Fibroblast of lung (primary cell): ENCODE measurements around the gene DLL4.

Experiments
- EZH2 ChIP-seq: IDR thresholded peaks from 2 replicates; pipeline ENCODE4 v1.5.1; 2012; ENCODE audit warnings: low read length, control low read depth, mild to moderate bottlenecking; ENCODE audit errors: missing control alignments
- TF ChIP-seq, protein P1 (sequence below), 2 donors: IDR thresholded peaks in 1 of 2; conservative IDR thresholded peaks in 1 of 2; 1 replicate in 1 of 2; 2 replicates in 1 of 2; pipeline ENCODE4 v1.5.1; 2011 to 2012; ENCODE audit warnings: low read length in 2 of 2, control low read depth in 1 of 2, inconsistent platforms in 1 of 2, low read depth in 1 of 2, mild to moderate bottlenecking in 1 of 2

DNA sequence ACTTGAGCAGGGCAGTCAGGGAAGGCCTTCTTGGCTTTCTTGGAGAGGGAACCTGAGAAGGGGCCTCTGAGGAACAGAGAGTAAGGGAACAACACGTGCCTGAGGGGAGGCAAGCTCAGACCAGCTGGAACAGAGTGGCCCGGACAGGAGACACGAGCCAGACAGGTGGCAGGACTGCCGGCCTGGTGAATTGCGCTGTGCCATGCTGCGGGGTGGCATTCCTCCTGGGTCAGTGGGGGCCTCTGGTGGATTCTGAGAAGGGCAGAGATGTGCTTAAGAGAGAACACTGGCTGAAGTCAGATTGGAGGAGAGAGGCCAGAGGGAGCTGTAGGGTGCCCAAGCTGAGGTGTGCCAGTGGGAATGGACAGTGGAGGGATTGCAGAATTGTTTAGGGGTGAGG lies 29.0 kb downstream of the DLL4 start:
- TF ChIP-seq, protein P1, sequence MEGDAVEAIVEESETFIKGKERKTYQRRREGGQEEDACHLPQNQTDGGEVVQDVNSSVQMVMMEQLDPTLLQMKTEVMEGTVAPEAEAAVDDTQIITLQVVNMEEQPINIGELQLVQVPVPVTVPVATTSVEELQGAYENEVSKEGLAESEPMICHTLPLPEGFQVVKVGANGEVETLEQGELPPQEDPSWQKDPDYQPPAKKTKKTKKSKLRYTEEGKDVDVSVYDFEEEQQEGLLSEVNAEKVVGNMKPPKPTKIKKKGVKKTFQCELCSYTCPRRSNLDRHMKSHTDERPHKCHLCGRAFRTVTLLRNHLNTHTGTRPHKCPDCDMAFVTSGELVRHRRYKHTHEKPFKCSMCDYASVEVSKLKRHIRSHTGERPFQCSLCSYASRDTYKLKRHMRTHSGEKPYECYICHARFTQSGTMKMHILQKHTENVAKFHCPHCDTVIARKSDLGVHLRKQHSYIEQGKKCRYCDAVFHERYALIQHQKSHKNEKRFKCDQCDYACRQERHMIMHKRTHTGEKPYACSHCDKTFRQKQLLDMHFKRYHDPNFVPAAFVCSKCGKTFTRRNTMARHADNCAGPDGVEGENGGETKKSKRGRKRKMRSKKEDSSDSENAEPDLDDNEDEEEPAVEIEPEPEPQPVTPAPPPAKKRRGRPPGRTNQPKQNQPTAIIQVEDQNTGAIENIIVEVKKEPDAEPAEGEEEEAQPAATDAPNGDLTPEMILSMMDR (conservative IDR thresholded peaks at IDR 0.05 in 1 of 2, IDR thresholded peaks at IDR 0.05 in 1 of 2; ENCODE audit: low read depth in 1 of 2, low read length in 2 of 2) = no peak
- no peak for TF ChIP-seq EZH2
